GM19397 (cell line): Measurements from ENCODE around the gene ZBTB24.

Source experiments
- ATAC-seq: cut with Tn5 transposase; IDR thresholded peaks from one replicate; pipeline ENCODE4 v1.9.1; 2021; ENCODE audit warnings: mild to moderate bottlenecking, moderate library complexity; ENCODE audit not compliant: unreplicated experiment

The ZBTB24 gene

GRCh38 chr6:109453594-109454495 lies 29.2 kb downstream of the ZBTB24 start:
- no peak for ATAC-seq

GRCh38 chr6:109453156-109453555 lies 29.9 kb downstream of the ZBTB24 start:
- no peak for ATAC-seq

- ATAC-seq = no peak
Measured at GRCh38 chr6:109452181-109452580, 30.8 kb downstream of the ZBTB24 start.

- no peak for ATAC-seq
Measured at GRCh38 chr6:109451376-109451775, 31.6 kb downstream of the ZBTB24 start.

- no peak for ATAC-seq
Measured at GRCh38 chr6:109450801-109451200, 32.2 kb downstream of the ZBTB24 start.

GRCh38 chr6:109449795-109450673 lies 33.0 kb downstream of the ZBTB24 start:
- ATAC-seq = no peak

DNA sequence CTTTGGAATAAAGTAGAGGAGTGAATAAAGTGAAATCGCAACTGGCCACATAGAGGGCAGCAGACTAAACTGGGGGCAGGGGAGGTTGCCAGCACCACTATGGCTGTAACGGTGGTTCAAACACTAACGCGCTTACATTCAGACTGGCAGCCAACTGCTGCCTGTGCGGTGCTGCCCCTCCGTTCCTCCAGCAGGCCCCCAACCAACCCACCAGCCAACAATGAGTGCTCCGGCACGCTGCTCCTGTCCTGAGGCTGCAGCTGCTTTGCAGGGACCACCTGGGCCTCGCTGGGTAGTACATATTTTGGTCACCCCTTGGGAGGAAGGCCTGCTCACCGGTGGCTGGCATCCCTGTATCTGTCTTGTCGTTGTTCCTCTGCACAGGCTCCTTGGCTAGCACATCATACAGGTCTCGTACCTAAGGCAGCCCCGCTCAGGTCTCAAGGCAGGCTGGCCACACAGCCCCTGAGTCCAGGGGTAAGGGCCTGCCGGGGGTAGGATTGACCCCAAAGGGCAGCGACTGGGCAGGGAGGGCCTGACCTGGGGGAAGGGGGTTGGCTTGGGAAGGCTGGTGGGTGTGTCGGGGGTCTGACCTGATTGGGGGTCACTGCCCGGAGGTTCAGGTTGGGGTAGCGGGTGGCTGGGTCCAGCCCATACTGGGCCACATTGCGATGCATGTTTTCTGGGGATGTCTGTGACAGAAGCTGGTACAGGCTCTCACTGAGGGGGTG lies 33.8 kb downstream of the ZBTB24 start:
- no peak for ATAC-seq

- no peak for ATAC-seq
Measured at GRCh38 chr6:109448615-109449014, 34.4 kb downstream of the ZBTB24 start.

DNA sequence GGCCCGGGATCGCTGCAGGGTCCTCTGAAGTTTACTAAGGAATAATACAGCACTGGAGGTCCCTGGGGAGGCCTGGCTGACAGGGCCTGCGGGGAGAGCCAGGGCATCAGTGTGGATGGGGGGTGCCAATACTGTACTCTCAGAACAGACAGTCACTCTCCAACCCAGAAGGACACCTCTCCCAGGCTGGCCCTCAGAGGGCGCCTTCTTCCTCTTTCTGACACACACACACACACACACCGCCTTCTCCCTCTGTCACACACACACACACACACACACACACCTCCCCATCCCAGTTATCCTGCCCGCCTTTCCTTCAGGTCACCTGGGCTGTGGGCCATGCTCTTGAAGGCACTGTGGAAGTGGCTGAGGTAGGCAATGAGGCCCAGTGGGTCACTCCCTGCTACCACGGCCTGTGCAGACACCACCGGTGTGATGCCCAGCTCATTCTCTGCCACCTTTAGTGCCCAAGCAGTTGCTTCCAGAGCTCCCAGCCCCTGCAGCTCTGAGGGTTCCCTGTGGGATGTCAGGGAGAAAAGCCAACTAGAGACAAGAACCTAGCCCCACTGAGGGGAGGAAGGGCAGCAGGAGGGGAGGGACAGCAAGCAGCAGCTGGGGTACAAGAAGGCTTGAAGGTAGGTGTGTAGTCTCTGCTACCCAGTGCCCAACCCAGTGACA lies 35.0 kb downstream of the ZBTB24 start:
- ATAC-seq = no peak

GRCh38 chr6:109447087-109447486 lies 35.9 kb downstream of the ZBTB24 start:
- ATAC-seq = no peak

DNA sequence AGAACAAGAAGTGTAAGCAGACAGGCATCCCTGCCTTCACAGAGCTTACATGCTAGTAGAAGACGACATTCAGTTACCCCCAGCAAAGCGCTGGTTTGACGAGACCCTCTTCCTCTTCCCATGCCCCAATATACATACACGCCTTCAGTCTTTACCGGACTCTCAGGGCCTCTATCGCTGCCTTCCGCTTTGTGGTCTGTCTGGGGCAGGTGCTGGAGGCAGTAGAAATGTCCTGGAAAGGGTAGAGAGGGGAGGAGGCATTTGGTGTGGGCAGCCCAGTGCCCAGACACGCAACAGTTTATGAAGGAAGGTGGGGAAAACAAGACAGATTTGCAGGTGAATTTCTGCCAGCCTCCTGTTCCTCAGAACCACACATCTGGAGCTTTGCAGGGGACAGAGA lies 36.5 kb downstream of the ZBTB24 start:
- ATAC-seq = no peak

DNA sequence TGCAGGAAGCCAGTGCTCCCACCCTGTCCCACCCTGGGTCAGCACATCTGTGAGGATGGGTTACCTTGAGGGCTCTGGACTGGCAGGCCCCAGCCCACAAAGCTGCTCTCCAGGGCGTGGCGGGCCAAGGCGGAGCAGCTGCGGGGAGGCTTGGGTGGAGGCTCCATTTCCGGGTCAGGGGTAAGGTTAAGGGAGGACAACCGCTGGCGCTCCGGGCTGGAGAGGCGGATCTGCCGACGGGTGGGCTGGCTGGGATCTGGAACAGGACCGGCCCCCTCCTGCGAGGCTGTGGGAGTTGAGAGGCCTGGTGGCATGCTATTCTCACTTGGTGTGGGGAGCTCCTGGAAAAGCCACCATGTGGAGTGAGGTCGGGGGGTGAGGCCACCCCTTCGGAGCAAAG lies 36.9 kb downstream of the ZBTB24 start:
- no peak for ATAC-seq

- ATAC-seq = no peak
Measured at GRCh38 chr6:109445382-109445781, 37.6 kb downstream of the ZBTB24 start.

DNA sequence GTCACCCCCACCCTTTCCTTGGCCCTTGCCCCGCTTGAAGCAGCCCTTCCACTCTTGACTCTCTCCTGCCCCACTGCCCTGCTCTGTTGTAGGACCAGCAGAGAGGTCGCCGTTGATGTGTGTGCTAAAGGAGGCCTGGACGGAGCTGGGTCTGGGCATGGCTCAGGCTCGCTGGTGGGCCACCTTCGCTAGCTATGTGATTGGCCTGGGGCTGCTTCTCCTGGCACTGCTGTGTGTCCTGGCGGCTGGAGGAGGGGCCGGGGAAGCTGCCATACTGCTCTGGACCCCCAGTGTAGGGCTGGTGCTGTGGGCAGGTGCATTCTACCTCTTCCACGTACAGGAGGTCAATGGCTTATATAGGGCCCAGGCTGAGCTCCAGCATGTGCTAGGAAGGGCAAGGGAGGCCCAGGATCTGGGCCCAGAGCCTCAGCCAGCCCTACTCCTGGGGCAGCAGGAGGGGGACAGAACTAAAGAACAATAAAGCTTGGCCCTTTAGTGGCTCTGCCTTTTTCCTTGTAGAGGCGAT lies 39.5 kb downstream of the ZBTB24 start:
- ATAC-seq = no peak

GRCh38 chr6:109442393-109442924 lies 40.6 kb downstream of the ZBTB24 start:
- ATAC-seq = no peak

DNA sequence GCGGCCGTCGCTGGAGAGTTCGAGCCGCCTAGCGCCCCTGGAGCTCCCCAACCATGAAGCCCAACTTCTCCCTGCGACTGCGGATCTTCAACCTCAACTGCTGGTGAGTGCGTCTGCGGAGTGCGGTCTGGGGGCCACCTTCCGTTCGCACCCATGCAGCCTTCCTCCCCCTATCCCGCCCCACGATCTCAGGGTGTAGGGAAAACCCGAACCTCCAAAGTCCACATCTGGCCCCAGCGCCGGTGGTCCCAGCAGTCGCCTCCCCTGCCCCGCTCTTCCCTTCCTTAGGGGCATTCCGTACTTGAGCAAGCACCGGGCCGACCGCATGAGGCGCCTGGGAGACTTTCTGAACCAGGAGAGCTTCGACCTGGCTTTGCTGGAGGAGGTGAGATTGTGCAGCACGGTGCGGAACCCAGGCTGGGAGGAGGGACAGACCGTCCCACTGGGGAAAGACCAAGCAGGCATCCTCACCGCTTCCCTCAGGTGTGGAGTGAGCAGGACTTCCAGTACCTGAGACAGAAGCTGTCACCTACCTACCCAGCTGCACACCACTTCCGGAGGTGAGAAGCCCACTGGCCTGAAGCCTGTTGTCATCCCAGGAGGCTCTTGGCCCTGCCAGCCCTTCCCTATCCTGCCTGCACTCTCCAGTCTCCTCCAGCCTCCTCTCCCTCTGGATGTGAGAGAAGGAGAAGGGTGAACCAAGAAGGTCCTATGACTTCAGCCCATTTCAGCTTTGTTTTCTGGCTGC lies 41.8 kb downstream of the ZBTB24 start:
- ATAC-seq = peak; percentile 4

DNA sequence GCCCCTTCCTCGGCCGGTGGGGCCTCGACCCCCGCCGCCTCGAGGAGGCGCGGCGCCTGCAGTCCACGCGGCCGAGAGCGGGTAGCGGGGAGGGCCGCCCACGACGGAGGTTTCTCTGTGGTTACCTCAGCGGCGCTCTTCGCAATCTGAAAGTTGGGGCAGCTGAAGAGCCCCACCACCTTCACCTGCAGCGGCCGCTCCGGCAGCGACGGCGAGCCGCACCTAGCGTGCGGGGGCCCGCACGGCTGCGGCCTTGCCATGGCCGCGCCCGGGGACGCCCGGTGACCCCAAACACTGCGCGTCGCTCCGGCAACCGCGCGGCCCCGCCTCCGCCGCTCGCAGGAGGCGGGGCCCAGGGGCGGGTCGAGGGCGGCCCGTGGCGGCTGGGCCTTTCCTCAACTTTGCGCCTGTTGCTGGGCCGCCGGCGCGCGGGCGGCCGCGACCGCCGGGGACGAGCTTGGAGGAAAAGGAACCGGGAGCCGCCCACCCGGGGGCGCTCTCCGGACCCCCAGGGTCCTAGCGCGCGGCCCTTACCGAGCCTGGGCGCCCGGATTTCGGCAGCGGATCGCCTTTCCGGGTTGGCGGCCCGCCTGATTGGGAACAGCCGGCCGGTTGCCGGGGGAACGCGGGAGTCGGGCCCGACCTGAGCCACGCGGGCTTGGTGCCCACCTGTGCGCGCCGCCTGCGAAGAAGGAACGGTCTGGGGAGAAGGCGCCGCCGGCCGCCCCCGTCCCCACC lies 42.5 kb downstream of the ZBTB24 start, which contains the start of the genes PPIL6 and SMPD2:
Gene PPIL6 (minus strand): TSS at position 298 of the 738 bp plus-strand sequence. CDS start 38 bp downstream, at position 260.
Gene SMPD2 (plus strand): TSS at position 394 of the 738 bp plus-strand sequence. CDS start 398 bp downstream, outside the sequence.
- peak; percentile 94 for ATAC-seq

DNA sequence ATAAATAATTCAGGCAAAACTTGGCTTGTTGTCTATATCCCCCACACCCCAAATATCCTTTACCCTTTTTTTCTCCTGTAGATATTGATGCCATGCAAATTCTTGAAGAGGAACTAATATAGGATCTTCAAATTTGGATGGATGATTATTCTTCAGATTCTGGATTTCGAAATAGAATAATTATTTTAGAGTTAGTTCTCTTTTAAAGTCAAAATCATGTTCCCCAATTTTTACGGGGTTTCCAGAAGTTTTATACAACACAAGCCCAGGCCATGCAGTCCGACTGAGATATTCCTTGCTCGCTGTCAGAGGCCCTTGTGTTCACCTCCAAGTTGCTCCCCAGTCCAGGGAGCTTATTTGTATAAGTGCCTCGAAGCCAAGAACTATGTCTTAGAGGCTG lies 47.0 kb downstream of the ZBTB24 start:
- no peak for ATAC-seq
